Skeletal muscle tissue (tissue), 4 donors: ENCODE data around the gene DUSP7. TPM values are rescaled to one million over a fixed set of nuclear protein-coding genes. Genes with fewer than 3 reads are reported as not detected.

ENCODE experiments used
- H3K27ac ChIP-seq: one replicate; pipeline ENCODE4 v1.7.0; 2013; ENCODE audit warnings: mild to moderate bottlenecking, low read depth, low read length, inconsistent platforms
- H3K27me3 ChIP-seq, 3 donors: one replicate each; pipeline ENCODE4 v1.7.0; 2013; ENCODE audit warnings: low read length in 3 of 3; ENCODE audit not compliant: control insufficient read depth in 3 of 3, insufficient read depth in 3 of 3
- H3K36me3 ChIP-seq, 3 donors: one replicate each; pipeline ENCODE4 v1.7.0; 2013; ENCODE audit warnings: low read length in 3 of 3; ENCODE audit not compliant: control insufficient read depth in 3 of 3, insufficient read depth in 3 of 3
- H3K4me1 ChIP-seq, 3 donors: one replicate each; pipeline ENCODE4 v1.7.0; 2013; ENCODE audit warnings: low read length in 3 of 3, mild to moderate bottlenecking in 3 of 3; ENCODE audit not compliant: control insufficient read depth in 3 of 3, insufficient read depth in 3 of 3
- H3K4me3 ChIP-seq, 3 donors: one replicate each; pipeline ENCODE4 v1.7.0; 2013; ENCODE audit warnings: low read length in 3 of 3
- H3K9ac ChIP-seq, 3 donors: one replicate each; pipeline ENCODE4 v1.7.0; 2013; ENCODE audit warnings: low read length in 3 of 3, mild to moderate bottlenecking in 3 of 3, moderate library complexity in 2 of 3, low read depth in 1 of 3
- H3K9me3 ChIP-seq, 3 donors: one replicate each; pipeline ENCODE4 v1.7.0; 2013; ENCODE audit warnings: low read length in 3 of 3; ENCODE audit not compliant: control insufficient read depth in 3 of 3
- total RNA-seq: library from RNA; depleted of rRNA; stranded (reverse); fragments of >200 nt; gene quantifications from one replicate; pipeline ENCODE4 v1.2.3, GENCODE V29; 2014
- donor health status: Osteomylitis.

DUSP7 gene, protein sequence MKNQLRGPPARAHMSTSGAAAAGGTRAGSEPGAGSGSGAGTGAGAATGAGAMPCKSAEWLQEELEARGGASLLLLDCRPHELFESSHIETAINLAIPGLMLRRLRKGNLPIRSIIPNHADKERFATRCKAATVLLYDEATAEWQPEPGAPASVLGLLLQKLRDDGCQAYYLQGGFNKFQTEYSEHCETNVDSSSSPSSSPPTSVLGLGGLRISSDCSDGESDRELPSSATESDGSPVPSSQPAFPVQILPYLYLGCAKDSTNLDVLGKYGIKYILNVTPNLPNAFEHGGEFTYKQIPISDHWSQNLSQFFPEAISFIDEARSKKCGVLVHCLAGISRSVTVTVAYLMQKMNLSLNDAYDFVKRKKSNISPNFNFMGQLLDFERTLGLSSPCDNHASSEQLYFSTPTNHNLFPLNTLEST
- total RNA-seq: 5.2 TPM

DNA sequence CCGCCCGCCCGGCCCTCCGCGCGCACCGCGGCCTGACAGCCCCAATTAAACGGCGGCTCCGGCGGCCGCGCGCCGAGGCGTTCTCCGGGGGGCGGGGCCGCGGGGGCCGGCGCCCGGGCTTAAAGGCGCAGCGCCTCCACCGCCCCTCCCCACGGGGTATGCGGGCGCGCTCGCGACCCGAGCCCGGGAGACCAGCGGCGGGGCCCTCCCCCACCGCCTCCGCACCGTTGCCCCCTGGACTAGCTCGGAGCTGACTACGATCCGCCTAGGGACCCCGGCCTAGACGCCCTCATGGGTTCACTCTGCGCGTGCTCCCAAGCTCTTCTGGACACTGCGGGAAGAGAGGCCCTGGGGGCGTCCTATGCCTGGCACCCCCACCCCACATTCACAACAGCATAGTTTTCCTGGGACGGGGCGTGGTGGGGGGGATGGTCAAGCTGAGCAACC lies at the start of gene DUSP7:
Gene DUSP7 (minus strand): TSS at position 51 of the 447 bp plus-strand sequence. CDS start 205 bp downstream, outside the sequence.
- Histone ChIP-seq H3K9me3 (no peaks in the 10 kb centered on the region), H3K4me1 (peaks cover 43 to 56% (median 54%) of the 10 kb centered on the region in 3 donors), H3K9ac (peak within 1 kb of the TSS; percentile 81 to 88 (median 88)), H3K27me3 (no peaks in the 10 kb centered on the region), H3K4me3 (peak within 1 kb of the TSS; percentile 88 to 90 (median 89)), H3K27ac (peak within 1 kb of the TSS; percentile 96), H3K36me3 (peaks cover 16 to 22% (median 18%) of the 10 kb centered on the region in 3 donors)

DNA sequence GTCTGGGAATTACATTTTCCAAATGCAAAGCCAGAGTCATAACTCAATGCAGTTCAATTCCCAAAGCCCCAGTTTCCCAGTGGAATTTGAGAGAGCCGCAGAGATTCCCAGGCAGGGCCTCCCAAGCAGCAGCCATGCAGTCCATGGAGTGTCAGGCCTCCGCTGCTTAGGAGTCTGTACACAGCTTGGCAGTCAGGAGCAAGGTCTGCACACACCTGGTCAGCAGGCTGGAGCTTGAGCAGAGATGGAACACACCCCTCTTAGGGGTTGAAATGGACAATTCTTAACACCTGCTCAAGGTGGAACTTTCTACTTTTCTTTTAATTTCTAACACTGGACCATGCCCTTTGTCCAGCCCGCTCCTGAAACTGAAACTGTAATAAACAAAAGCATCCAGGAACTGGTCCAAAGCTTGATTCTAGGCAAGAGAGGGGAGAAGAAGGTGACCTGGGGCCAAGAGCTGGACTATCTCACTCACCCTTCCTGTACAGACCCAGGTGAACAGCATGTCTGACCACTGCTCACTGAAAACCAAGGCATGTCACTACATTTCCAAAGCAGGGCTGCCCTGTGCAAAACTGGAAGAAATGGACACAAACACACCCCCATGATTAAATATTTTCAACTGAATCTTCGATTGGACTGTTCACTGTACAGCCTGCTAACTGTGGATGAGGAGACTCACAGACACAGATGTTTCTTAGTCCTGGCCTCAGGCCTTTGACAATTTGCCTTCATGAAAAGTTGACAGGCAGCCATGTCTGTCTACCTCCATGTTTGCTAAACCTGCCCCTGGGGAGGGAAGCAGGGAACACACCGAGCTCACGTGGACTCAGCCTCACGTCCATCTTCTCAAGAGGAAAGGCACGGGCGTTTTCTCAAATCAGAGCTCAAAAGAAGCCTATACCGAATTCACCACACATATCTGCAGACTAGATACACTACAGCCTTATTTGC lies 48.6 kb upstream of the DUSP7 start:
- Histone ChIP-seq H3K27me3 (no peaks in the 10 kb centered on the region), H3K4me3 (no peak overlapping the region), H3K27ac (no peak overlapping the region), H3K36me3 (no peaks in the 10 kb centered on the region), H3K4me1 (peaks cover 12 to 20% (median 17%) of the 10 kb centered on the region in 3 donors), H3K9me3 (no peaks in the 10 kb centered on the region), H3K9ac (no peak overlapping the region)

DNA sequence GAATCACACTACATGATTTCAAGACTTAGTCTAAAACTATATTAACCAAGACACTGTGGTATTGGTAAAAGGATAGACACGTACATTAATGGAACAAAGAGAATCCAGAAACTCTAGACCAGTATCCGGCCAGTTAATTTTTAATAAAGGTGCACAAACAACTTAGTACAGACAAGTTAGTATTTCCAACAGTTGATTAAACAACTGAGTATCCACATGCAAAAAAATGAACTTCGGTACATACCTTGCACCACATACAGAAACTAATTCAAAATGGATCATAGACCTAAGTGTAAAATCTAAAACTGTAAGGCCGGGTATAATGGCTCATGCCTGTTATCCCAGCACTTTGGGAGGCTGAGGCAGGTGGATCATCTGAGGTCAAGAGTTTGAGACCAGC lies 46.6 kb upstream of the DUSP7 start:
- Histone ChIP-seq H3K4me1 (peaks cover 2 to 7% (median 2%) of the 10 kb centered on the region in 3 donors), H3K4me3 (no peak overlapping the region), H3K9ac (no peak overlapping the region), H3K36me3 (no peaks in the 10 kb centered on the region), H3K27me3 (no peaks in the 10 kb centered on the region), H3K9me3 (no peaks in the 10 kb centered on the region), H3K27ac (no peak overlapping the region)

DNA sequence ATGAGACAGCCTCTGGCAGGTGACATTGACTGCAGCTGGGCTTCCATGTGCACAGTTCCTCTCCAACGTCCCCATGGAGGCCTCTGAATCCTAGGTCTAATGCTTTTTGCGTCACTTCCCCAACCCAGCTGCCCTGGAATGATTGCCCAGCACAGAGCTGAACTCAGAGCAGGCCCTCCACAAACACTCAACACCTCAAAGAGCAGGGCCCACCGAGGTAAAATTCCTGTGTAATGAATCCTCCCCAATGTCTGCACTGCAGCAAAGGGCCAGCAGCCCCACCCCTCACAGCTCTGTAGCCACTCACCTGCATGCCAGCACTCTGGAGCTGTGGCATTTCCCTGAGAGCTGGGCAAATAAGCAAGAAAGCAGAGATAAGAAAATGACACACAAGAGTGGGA lies 42.6 kb upstream of the DUSP7 start:
- H3K36me3 ChIP-seq: no peaks in the 10 kb centered on the region
- H3K9me3 ChIP-seq: no peaks in the 10 kb centered on the region
- H3K27ac ChIP-seq: no peak overlapping the region
- no peak overlapping the region for H3K9ac ChIP-seq
- H3K4me3 ChIP-seq: no peak overlapping the region
- peaks cover 0 to 2% (median 1%) of the 10 kb centered on the region in 3 donors for H3K4me1 ChIP-seq
- H3K27me3 ChIP-seq: no peaks in the 10 kb centered on the region

DNA sequence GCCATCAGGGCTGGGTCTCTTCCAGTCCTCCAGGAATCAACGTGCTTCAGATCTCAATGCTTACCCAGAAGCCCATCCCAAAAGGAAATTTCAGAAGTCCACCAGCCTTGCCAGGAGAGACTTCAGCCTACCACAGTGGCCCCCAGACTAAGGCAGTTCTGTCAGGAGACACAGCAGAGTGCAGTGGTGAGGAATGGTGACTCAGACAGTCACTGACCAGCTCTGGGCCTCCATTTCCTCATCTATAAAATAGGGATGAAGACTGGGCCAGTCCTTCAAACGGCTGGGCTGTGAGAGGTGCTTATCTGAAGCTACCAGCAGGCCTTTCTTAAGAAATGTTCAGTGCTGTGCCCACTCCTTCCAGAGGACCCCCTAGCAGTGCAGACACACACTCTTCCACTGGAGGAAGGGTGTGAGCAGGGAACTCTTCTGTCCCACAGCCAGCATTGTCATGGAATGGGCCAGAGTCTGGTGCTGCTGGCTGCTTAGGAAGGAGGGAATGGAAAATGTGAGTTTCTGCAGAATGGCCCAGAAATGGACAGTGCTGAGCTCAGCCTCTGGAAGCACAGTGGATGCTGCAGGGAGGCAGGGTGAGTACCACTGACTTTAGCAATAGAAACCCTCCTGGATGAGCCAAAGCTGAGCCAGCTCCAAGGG lies 41.6 kb upstream of the DUSP7 start:
- H3K27ac ChIP-seq: no peak overlapping the region
- no peak overlapping the region for H3K9ac ChIP-seq
- H3K4me3 ChIP-seq: no peak overlapping the region
- peaks cover 0 to 3% (median 2%) of the 10 kb centered on the region in 3 donors for H3K4me1 ChIP-seq
- H3K9me3 ChIP-seq: no peaks in the 10 kb centered on the region
- H3K36me3 ChIP-seq: no peaks in the 10 kb centered on the region
- H3K27me3 ChIP-seq: no peaks in the 10 kb centered on the region

DNA sequence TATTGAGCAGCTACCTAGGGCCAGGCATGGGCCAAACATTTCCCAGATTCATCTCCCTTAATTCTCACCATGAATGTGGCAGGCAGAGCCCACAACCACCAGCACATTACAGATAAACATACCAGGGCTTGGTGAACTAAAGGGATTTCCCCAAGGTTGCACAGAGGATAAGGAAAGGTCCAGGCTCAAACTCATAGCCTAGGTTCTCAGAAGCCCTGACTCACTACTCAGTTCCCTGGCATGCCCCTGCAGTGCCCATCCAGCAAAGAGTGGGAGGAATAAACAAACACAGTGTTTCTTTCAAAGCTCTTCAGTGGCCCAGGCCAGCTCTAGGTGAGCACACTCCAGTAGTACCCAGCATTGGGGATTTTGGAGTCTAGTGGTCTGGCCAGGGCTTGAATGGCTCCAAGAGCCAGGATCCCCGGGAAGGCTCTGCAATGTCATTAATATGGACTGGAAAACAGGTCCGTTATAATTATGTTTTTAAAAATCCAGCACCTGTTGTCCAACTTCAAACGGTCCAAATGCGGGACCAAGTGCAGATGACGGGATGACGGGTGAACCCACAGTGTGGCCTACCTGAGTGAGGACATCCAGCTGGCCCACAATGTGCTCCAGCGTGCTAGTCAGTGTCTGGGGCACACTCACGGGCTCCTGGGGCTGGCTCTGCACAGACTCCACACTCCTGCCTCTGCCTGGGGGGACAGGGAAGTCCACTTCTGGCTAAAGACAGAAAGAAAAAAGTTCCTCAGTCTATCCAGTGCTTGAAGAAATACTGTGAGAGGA lies 39.8 kb upstream of the DUSP7 start:
- Histone ChIP-seq H3K4me1 (peaks cover 10 to 12% (median 12%) of the 10 kb centered on the region in 3 donors), H3K9me3 (no peaks in the 10 kb centered on the region), H3K27me3 (no peaks in the 10 kb centered on the region), H3K4me3 (no peak overlapping the region), H3K9ac (no peak overlapping the region), H3K36me3 (no peaks in the 10 kb centered on the region), H3K27ac (no peak overlapping the region)

DNA sequence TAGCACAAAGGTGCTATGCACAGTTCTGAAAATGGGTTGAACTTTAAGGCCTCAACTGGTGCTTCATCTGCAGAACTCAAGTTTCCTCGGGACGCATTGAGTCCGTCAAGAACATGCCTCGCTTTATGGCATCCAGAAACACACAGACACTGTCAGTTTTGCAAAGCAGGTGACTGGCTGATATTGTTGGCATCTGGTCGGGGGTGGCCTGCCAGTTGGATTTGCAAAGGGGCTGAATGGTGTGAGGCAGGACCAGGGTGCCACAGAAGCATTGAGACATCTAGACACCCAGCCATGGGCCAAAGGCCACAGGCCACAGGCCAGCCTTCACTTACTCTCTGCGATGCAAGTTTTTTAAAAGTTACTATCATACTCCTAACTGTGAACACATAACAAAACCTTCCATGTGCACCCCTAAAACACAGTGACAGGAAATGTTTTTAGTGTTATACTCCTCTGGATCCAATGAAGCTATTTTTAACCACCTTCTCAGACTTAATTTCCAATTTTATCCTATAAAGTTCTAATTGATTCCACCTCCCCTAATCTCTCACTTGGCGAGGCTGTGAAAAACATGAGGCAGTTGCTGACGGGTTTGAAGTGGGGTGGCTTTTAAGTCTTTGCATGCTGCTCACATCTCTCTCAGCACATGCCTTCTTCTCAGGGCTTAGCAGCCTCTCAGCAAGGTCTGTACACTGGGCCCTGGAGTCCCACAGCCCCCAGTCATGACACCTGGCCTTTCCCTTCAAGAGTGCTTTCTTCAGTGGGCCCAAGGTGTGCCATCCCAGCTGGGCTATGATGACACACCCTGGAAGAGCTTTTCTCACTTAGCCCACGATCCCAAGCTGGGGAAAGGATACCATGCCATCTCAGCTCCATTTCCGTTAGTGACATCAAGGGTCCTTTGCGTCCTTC lies 38.5 kb upstream of the DUSP7 start:
- Histone ChIP-seq H3K36me3 (no peaks in the 10 kb centered on the region), H3K9me3 (no peaks in the 10 kb centered on the region), H3K27ac (no peak overlapping the region), H3K4me3 (no peak overlapping the region), H3K9ac (no peak overlapping the region), H3K27me3 (no peaks in the 10 kb centered on the region), H3K4me1 (peaks cover 19 to 26% (median 26%) of the 10 kb centered on the region in 3 donors)

DNA sequence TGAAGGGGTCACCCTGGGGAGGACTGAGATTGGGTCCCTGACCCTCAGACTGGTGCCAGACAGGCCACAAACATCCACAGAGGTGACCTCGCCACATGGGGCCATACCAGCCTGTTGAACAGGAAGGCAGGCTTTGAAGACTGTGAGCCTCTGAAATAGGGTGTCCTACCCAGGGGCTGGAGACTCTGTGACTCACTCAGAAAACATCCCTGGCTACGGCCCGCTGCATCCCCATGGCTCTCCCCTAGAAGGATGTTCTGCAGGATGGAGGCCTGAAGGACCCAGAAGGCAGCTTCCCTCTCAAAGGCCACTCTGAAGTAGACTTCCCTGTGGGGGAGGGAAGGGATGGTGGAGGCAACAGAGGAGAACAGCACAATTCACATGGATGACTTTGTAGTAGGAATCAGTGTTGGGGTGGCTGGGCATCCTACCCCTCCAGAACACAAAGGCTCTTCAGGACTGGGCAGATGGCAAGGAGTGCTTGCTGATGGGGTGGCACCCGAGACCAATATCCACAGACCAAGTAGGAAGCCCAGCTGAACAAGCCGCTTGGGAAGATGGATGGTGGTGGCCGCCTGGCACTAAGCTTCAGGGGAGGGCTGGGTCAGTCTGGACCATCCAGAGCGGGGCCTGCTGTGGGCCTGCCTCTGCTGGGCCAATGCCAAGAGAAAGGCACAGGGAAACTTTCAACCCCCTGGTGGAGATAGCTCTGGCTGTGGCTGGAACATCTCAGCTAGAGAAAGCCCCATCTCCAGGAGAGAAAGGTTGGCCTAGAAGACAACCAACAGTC lies 37.6 kb upstream of the DUSP7 start:
- Histone ChIP-seq H3K9me3 (no peaks in the 10 kb centered on the region), H3K27ac (no peak overlapping the region), H3K4me3 (no peak overlapping the region), H3K27me3 (no peaks in the 10 kb centered on the region), H3K36me3 (no peaks in the 10 kb centered on the region), H3K9ac (no peak overlapping the region), H3K4me1 (peaks cover 27 to 35% (median 34%) of the 10 kb centered on the region in 3 donors)
